ENCODE measurements around the gene FAM177B.

GRCh38 chr1:222712253-222713090 is 24.5 kb upstream of the FAM177B start, which contains the start of the genes AIDA and BROX:
- TF ChIP-seq CTCF (IDR thresholded peaks at IDR 0.05) = no peak
- peak; percentile 28 to 33 for TF ChIP-seq POLR2A (IDR thresholded peaks at IDR 0.05)
- TF ChIP-seq EP300 (IDR thresholded peaks at IDR 0.05) = no peak
- TF ChIP-seq POLR2AphosphoS5 (IDR thresholded peaks at IDR 0.05) = peak; percentile 66 to 88 (median 82)

Measured in sigmoid colon (tissue), 4 donors.